Keratinocyte (primary cell): ENCODE measurements around the gene MFSD6L.
"Not testable (repeated sequence)": the region's sequence is repeated elsewhere in the genome, so short reads cannot be mapped to it uniquely, and the experiment has no call there.

ENCODE experiments used
- EZH2 ChIP-seq: IDR thresholded peaks from one replicate; pipeline ENCODE4 v1.6.1; 2012; ENCODE audit warnings: inconsistent platforms, mild to moderate bottlenecking, low read length, moderate library complexity
- TF ChIP-seq, protein P1 (sequence below), 3 experiments: IDR thresholded peaks in 1 of 3; conservative IDR thresholded peaks in 1 of 3; optimal IDR thresholded peaks in 1 of 3; 2 replicates in 2 of 3; 3 replicates in 1 of 3; pipeline versions ENCODE3 to v1.5.1; 2011; ENCODE audit warnings: low read length in 3 of 3, mild to moderate bottlenecking in 3 of 3, moderate library complexity in 2 of 3, control low read depth in 1 of 3, inconsistent platforms in 1 of 3; ENCODE audit not compliant: insufficient read depth in 2 of 3; ENCODE audit errors: extremely low read depth in 1 of 3

DNA sequence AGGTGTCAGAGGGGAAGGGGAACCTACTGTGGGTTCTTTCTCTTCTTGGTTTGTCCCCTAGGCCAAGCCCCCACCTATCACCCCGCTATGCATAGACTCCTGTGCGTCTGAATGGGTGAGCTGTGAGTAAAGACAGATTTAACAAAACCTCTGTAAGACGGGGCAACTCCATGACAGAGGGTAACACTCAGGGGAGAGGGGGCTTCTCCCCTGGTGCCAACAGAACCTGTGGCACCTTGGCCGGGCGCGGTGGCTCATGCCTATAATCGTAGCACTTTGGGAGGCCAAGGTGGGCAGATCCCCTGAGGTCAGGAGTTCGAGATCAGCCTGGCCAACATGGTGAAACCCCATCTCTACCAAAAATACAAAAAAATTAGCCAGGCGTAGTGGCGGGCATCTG, 6.2 kb upstream of the MFSD6L start:
- TF ChIP-seq, protein P1, sequence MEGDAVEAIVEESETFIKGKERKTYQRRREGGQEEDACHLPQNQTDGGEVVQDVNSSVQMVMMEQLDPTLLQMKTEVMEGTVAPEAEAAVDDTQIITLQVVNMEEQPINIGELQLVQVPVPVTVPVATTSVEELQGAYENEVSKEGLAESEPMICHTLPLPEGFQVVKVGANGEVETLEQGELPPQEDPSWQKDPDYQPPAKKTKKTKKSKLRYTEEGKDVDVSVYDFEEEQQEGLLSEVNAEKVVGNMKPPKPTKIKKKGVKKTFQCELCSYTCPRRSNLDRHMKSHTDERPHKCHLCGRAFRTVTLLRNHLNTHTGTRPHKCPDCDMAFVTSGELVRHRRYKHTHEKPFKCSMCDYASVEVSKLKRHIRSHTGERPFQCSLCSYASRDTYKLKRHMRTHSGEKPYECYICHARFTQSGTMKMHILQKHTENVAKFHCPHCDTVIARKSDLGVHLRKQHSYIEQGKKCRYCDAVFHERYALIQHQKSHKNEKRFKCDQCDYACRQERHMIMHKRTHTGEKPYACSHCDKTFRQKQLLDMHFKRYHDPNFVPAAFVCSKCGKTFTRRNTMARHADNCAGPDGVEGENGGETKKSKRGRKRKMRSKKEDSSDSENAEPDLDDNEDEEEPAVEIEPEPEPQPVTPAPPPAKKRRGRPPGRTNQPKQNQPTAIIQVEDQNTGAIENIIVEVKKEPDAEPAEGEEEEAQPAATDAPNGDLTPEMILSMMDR (optimal IDR thresholded peaks at IDR 0.05 in 1 of 3, IDR thresholded peaks at IDR 0.05 in 1 of 3, conservative IDR thresholded peaks at IDR 0.05 in 1 of 3; ENCODE audit: extremely low read depth in 1 of 3, insufficient read depth in 2 of 3, low read length in 3 of 3) = not testable (repeated sequence)
- TF ChIP-seq EZH2 = not testable (repeated sequence)
